ENCODE data around the gene LRRC45.

Gene LRRC45

GRCh38 chr17:81986606-81987005, 36.5 kb upstream of the LRRC45 start:
- DNase-seq (ENCODE audit: low read depth, low spot score) = no peak
- TF ChIP-seq CTCF (IDR thresholded peaks at IDR 0.05; ENCODE audit: low read depth, low read length) = no peak
- H3K4me3 ChIP-seq (ENCODE audit: low read depth, low read length) = no peak overlapping the region
- in situ Hi-C loops (cut with HindIII; ENCODE audit: low sequenced_read_pairs) = no loop called here

- TF ChIP-seq CTCF (IDR thresholded peaks at IDR 0.05; ENCODE audit: low read depth, low read length) = no peak
- in situ Hi-C loops (cut with HindIII; ENCODE audit: low sequenced_read_pairs) = no loop called here
- H3K4me3 ChIP-seq (ENCODE audit: low read depth, low read length) = no peak overlapping the region
- DNase-seq (ENCODE audit: low read depth, low spot score) = no peak
These were observed 35.8 kb upstream of the LRRC45 start for GRCh38 chr17:81987161-81987770.

GRCh38 chr17:81990836-81991683, 32.0 kb upstream of the LRRC45 start:
- no peak overlapping the region for H3K4me3 ChIP-seq (ENCODE audit: low read depth, low read length)
- no peak for DNase-seq (ENCODE audit: low read depth, low spot score)
- in situ Hi-C loops (cut with HindIII; ENCODE audit: low sequenced_read_pairs) = no loop called here
- TF ChIP-seq CTCF (IDR thresholded peaks at IDR 0.05; ENCODE audit: low read depth, low read length) = no peak

- TF ChIP-seq CTCF (IDR thresholded peaks at IDR 0.05; ENCODE audit: low read depth, low read length) = no peak
- in situ Hi-C loops (cut with HindIII; ENCODE audit: low sequenced_read_pairs) = no loop called here
- no peak overlapping the region for H3K4me3 ChIP-seq (ENCODE audit: low read depth, low read length)
- peak; percentile 76 for DNase-seq (ENCODE audit: low read depth, low spot score)
These were observed 31.3 kb upstream of the LRRC45 start for GRCh38 chr17:81991684-81992305.

- TF ChIP-seq CTCF (IDR thresholded peaks at IDR 0.05; ENCODE audit: low read depth, low read length) = no peak
- no peak for DNase-seq (ENCODE audit: low read depth, low spot score)
- in situ Hi-C loops (cut with HindIII; ENCODE audit: low sequenced_read_pairs) = no loop called here
- no peak overlapping the region for H3K4me3 ChIP-seq (ENCODE audit: low read depth, low read length)
These were observed 30.6 kb upstream of the LRRC45 start for GRCh38 chr17:81992306-81993102.
